HG02981 (cell line): ENCODE measurements around the gene SRGAP1.
"Not testable (repeated sequence)": the region's sequence is repeated elsewhere in the genome, so short reads cannot be mapped to it uniquely, and the experiment has no call there.

Source experiments
- ATAC-seq: cut with Tn5 transposase; IDR thresholded peaks from one replicate; pipeline ENCODE4 v1.9.1; 2021; ENCODE audit warnings: mild to moderate bottlenecking, moderate library complexity; ENCODE audit not compliant: unreplicated experiment

The SRGAP1 gene

GRCh38 chr12:63836936-63837335 lies 7.6 kb upstream of the SRGAP1 start:
- ATAC-seq, result no peak

GRCh38 chr12:63838411-63838810 lies 6.1 kb upstream of the SRGAP1 start:
- ATAC-seq, result no peak

GRCh38 chr12:63841011-63841410 lies 3.5 kb upstream of the SRGAP1 start:
- no peak for ATAC-seq

GRCh38 chr12:63841571-63841970 lies 2.9 kb upstream of the SRGAP1 start:
- no peak for ATAC-seq

- not testable (repeated sequence) for ATAC-seq
These were observed 1.8 kb upstream of the SRGAP1 start for GRCh38 chr12:63842750-63843149.

- ATAC-seq, result no peak
These were observed 1.2 kb upstream of the SRGAP1 start for GRCh38 chr12:63843254-63843720.

GRCh38 chr12:63843721-63844390 lies 644 bp upstream of the SRGAP1 start:
- peak; percentile 97 for ATAC-seq

GRCh38 chr12:63845726-63846125 lies 1.2 kb downstream of the SRGAP1 start:
- no peak for ATAC-seq

GRCh38 chr12:63846238-63846967 lies 1.9 kb downstream of the SRGAP1 start:
- no peak for ATAC-seq

GRCh38 chr12:63848450-63848849 lies 4.0 kb downstream of the SRGAP1 start:
- ATAC-seq, result no peak

- no peak for ATAC-seq
These were observed 4.7 kb downstream of the SRGAP1 start for GRCh38 chr12:63849106-63849620.

GRCh38 chr12:63849641-63850040 lies 5.1 kb downstream of the SRGAP1 start:
- ATAC-seq, result no peak

GRCh38 chr12:63853978-63854377 lies 9.5 kb downstream of the SRGAP1 start:
- ATAC-seq, result no peak

GRCh38 chr12:63855299-63855698 lies 10.8 kb downstream of the SRGAP1 start:
- ATAC-seq, result no peak

GRCh38 chr12:63857771-63858670 lies 13.5 kb downstream of the SRGAP1 start:
- no peak for ATAC-seq

GRCh38 chr12:63859880-63860279 lies 15.4 kb downstream of the SRGAP1 start:
- not testable (repeated sequence) for ATAC-seq

GRCh38 chr12:63862187-63862968 lies 17.9 kb downstream of the SRGAP1 start:
- ATAC-seq, result no peak

GRCh38 chr12:63862969-63863230 lies 18.4 kb downstream of the SRGAP1 start:
- ATAC-seq, result no peak

GRCh38 chr12:63863658-63864453 lies 19.4 kb downstream of the SRGAP1 start:
- no peak for ATAC-seq

GRCh38 chr12:63864454-63864706 lies 19.9 kb downstream of the SRGAP1 start:
- ATAC-seq, result no peak
